VCaP (cell line): ENCODE results near the gene ARID3B.

ENCODE experiments used
- H3K27ac ChIP-seq: fragments of 450-650 bp; 2 replicates; pipeline ENCODE4 v1.5.1; 2017
- CTCF ChIP-seq: fragments of 450-650 bp; conservative IDR thresholded peaks from 2 replicates; pipeline ENCODE4 v1.5.1; 2017; ENCODE audit warnings: mild to moderate bottlenecking, moderate library complexity

The ARID3B gene

GRCh38 chr15:74636984-74637383 lies 96.0 kb downstream of the ARID3B start:
- no peak for TF ChIP-seq CTCF
- peak overlapping the region; percentile 100; the same call in 1 of the 2 replicates for H3K27ac ChIP-seq

GRCh38 chr15:74641151-74641550 lies 100.1 kb downstream of the ARID3B start:
- no peak for TF ChIP-seq CTCF
- H3K27ac ChIP-seq: peak overlapping the region; percentile 100

- H3K27ac ChIP-seq: peak overlapping the region; percentile 100
- no peak for TF ChIP-seq CTCF
These were observed 101.3 kb downstream of the ARID3B start for GRCh38 chr15:74642348-74642733.

- H3K27ac ChIP-seq: peak overlapping the region; percentile 100
- TF ChIP-seq CTCF: no peak
These were observed 102.0 kb downstream of the ARID3B start for GRCh38 chr15:74642734-74643664.

GRCh38 chr15:74643665-74644204 lies 102.7 kb downstream of the ARID3B start:
- peak overlapping the region; percentile 100 for H3K27ac ChIP-seq
- no peak for TF ChIP-seq CTCF

GRCh38 chr15:74646480-74646879 lies 105.5 kb downstream of the ARID3B start:
- no peak for TF ChIP-seq CTCF
- peak overlapping the region; percentile 100 for H3K27ac ChIP-seq
